ENCODE results near the gene GPR17. TPM values are rescaled to one million over a fixed set of nuclear protein-coding genes. Genes with fewer than 3 reads are reported as not detected.
A peak's percentile ranks its signal among the peaks of the same experiment; 100 is the strongest.

The GPR17 gene
- total RNA-seq, 1 experiment from 2014 or later = 0.35 TPM

GRCh38 chr2:127676906-127677305 lies 31.0 kb downstream of the GPR17 start:
- H3K56ac ChIP-seq (ENCODE audit: insufficient read length, low read depth, low read length) = no peak overlapping the region
- no peak overlapping the region for H3K18ac ChIP-seq (ENCODE audit: insufficient read length, low read depth, low read length)
- H3K36me3 Mint-ChIP-seq (ENCODE audit: insufficient read depth in 1 of 3, low read depth in 3 of 3) = no peaks in the 10 kb centered on the region; a peak in 1 of 7 replicates
- no peak overlapping the region for H4K5ac ChIP-seq (ENCODE audit: insufficient read length, low read depth, low read length)
- H3K4ac ChIP-seq (ENCODE audit: low read depth, low read length) = no peak overlapping the region
- H4K20me1 ChIP-seq (ENCODE audit: control insufficient read depth, insufficient read depth, insufficient read length) = no peaks in the 10 kb centered on the region
- H3T11ph ChIP-seq (ENCODE audit: low read length) = no peak overlapping the region
- no peak overlapping the region for H2BK120ac ChIP-seq (ENCODE audit: low read depth, low read length, poor library complexity, severe bottlenecking)
- H4K8ac ChIP-seq (replicated peaks; ENCODE audit: insufficient read length, low read depth, low read length) = no peak overlapping the region
- peaks cover 13% of the 10 kb centered on the region for H3K27me3 ChIP-seq (ENCODE audit: insufficient read depth, low read length)
- no peak overlapping the region for H2BK12ac ChIP-seq (ENCODE audit: insufficient read length, low read depth, low read length)
- H3K27ac Mint-ChIP-seq = no peak overlapping the region
- H3K9ac ChIP-seq (ENCODE audit: extremely low read depth, insufficient read length, low read length) = no peak overlapping the region
- no peak overlapping the region for H4K91ac ChIP-seq (ENCODE audit: insufficient read length, low read depth, low read length)
- H3K79me2 ChIP-seq (ENCODE audit: insufficient read depth, low read length) = no peaks in the 10 kb centered on the region
- H3K9me3 ChIP-seq (ENCODE audit: control insufficient read depth, low read depth, low read length) = no peaks in the 10 kb centered on the region
- no peak overlapping the region for H2BK15ac ChIP-seq (ENCODE audit: low read depth, low read length)
- no CpG with 5 or more reads among the region's 2 CpGs for WGBS (ENCODE audit: extremely low coverage, insufficient read length, low lambda C conversion rate)
- no peak overlapping the region for H3K23ac ChIP-seq (ENCODE audit: insufficient read length, low read depth, low read length)
- no peaks in the 10 kb centered on the region for H3K79me1 ChIP-seq (ENCODE audit: insufficient read depth, low read depth, low read length, poor library complexity, severe bottlenecking)
- H2AK5ac ChIP-seq (ENCODE audit: insufficient read length, low read length) = no peak overlapping the region
- peak overlapping the region in 1 of 2 experiments; percentile 60; a peak in 3 of 5 replicates for H3K4me3 Mint-ChIP-seq
- H3K4me2 ChIP-seq (ENCODE audit: insufficient read depth, insufficient read length, low read length) = no peak overlapping the region
- peaks cover 8 to 10% of the 10 kb centered on the region in 2 experiments; a peak in 3 of 4 replicates for H3K4me1 Mint-ChIP-seq
- peaks cover 77% of the 10 kb centered on the region for H3K27me3 Mint-ChIP-seq (ENCODE audit: low read depth)
- H2AFZ ChIP-seq (ENCODE audit: low read length) = no peak overlapping the region
- H3K23me2 ChIP-seq (ENCODE audit: insufficient read length, low read depth, low read length, poor library complexity, severe bottlenecking) = peaks cover 6% of the 10 kb centered on the region
- H3K27ac ChIP-seq (ENCODE audit: insufficient read length, low read depth, low read length) = no peak overlapping the region
- TF ChIP-seq, protein P1, sequence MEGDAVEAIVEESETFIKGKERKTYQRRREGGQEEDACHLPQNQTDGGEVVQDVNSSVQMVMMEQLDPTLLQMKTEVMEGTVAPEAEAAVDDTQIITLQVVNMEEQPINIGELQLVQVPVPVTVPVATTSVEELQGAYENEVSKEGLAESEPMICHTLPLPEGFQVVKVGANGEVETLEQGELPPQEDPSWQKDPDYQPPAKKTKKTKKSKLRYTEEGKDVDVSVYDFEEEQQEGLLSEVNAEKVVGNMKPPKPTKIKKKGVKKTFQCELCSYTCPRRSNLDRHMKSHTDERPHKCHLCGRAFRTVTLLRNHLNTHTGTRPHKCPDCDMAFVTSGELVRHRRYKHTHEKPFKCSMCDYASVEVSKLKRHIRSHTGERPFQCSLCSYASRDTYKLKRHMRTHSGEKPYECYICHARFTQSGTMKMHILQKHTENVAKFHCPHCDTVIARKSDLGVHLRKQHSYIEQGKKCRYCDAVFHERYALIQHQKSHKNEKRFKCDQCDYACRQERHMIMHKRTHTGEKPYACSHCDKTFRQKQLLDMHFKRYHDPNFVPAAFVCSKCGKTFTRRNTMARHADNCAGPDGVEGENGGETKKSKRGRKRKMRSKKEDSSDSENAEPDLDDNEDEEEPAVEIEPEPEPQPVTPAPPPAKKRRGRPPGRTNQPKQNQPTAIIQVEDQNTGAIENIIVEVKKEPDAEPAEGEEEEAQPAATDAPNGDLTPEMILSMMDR (conservative IDR thresholded peaks at IDR 0.05) = no peak
- H3K9me3 Mint-ChIP-seq = no peaks in the 10 kb centered on the region
- no peak for DNase-seq
- H2BK20ac ChIP-seq (ENCODE audit: low read depth, low read length, poor library complexity, severe bottlenecking) = no peak overlapping the region
- H3K4me1 ChIP-seq (ENCODE audit: insufficient read depth, low read length) = no peaks in the 10 kb centered on the region
- no peak overlapping the region for H3K14ac ChIP-seq (ENCODE audit: insufficient read depth, low read length)
- H2BK5ac ChIP-seq (ENCODE audit: insufficient read length, low read length) = no peak overlapping the region

All from H9 (cell line).